Dedifferentiated amniotic fluid mesenchymal stem cell (primary cell): ENCODE data around the gene GNG7.

ENCODE experiments used
- DNase-seq: peaks from one replicate; pipeline ENCODE4 v3.0.0-alpha.2; 2016; ENCODE audit errors: extremely low spot score

GNG7 gene

DNA sequence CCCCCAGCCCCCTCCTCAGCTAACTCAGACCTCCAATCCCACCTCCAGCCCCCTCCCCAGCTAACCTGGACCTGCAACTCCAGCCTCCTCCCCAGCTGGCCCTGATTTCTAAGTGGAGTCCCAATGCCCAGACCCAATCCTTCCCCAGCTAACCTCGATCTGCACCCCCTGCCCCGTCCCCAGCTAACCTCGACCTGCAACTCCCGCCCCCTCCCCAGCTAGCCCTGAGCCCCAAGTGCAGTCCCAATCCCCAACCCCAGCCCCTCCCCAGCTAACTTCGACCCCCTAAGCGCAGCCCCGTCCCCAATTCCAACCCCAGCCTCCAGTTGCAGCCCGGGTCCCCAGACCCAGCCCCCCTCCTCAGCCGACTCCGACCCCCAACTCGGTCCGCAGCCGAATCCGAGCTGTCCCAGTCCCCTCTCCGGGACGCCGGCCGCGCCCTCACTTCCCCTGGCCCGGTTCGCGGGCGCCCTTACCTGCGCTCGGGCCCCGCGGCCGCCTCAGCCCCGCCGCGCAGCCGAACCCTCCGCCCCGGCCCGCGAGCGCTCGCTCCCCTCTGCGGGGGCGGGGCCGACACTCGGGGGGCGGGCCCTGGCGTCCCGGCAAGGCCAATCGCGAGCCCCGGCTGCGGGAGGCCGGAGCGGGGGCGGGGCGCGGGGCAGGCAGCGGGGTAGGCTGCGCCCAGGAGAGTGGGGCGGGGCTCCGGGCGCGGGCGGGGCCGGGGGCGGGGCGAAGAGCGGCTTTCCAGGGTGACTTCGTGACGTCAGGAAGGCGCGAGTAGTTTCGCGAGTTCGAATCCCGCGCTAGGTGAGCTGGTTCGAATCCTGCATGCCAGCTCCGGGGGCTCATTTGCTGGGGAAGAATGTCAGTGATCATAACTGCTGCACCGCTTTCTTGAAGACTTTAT, at the start of gene GNG7:
TSS of gene GNG7 (minus strand) at position 525 of the 907 bp plus-strand sequence. CDS start 182,006 bp downstream, outside the sequence.
- DNase-seq, result peak; percentile 58

DNA sequence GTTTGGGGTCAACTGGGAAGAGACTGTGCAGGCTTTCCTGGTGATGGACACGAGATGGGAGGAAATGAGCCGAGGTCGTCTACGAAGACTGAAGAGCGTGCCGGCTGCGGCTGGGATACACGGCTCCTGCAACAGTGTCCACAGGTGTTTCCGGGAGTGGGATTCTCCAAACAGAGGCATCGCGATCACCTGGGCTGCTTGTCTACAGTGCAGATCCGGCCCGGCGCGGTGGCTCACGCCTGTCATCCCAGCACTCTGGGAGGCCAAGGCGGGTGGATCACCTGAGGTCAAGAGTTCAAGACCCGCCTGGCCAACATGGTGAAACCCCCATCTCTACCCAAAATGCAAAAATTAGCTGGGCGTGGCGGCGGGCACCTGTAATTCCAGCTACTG, 48.9 kb upstream of the GNG7 start:
- no peak for DNase-seq

DNA sequence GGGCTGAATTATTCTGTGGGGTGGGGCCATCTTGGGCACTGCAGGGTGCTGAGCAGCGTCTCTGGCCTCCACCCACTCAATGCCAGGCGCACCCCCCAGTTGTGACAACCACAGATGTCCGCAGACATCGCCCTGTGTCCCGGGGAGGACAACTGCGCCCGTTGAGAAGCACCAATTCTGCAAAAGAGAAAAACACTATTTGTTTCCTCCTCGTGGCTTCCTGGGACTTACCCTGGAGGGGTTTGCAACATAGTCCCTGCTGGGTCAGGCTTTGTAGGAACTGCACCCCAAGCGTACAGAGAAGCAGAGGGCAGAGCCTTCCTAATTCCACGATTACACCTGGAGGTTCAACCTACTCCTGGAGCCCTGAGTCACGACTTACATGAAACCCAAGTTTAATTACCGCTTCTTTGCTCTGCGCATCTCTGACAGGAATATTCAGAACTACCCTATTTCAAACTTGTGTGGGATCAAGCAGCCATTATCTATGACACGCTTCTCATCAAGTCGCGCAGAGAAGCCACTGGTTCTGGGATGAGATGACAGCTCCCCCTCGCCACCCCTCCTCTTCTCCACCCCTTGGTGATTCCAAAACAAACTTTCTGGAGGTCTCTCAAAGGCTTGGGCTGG, 48.4 kb upstream of the GNG7 start:
- no peak for DNase-seq

DNA sequence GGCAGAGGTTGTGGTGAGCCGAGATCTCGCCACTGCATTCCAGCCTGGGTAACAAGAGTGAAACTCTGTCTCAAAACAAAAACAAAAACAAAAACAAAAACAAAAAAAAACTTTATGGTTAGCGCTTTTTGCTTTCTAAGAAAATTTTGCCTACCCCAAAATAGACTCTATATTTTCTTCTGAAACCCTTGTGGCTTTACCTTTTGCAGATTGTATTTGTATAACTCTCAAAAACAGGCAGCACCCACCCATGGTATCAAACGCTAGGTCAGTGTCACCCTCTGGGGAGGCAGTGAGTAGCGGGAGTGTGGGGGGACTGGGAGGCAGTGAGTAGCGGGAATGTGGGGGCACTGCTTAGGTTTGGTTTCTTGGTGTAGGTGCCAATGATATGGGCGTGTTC, 44.9 kb upstream of the GNG7 start:
- no peak for DNase-seq

DNA sequence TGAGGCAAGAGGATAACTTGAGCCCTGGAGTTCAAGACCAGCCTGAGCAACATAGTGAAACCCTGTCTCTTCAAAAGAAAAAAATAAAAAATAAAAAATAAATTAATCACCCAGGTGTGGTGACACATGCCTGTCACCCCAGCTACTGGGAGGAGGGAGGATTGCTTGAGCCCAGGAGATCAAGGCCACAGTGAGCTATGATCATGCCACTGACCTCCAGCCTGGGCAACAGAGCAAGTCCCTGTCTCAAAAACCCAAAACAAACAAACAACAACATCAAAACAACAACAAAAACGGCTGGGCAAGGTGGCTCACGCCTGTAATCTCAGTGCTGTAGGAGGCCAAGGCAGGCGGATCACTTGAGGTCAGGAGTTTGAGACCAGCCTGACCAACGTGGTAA, 41.6 kb upstream of the GNG7 start:
- DNase-seq, result no peak

DNA sequence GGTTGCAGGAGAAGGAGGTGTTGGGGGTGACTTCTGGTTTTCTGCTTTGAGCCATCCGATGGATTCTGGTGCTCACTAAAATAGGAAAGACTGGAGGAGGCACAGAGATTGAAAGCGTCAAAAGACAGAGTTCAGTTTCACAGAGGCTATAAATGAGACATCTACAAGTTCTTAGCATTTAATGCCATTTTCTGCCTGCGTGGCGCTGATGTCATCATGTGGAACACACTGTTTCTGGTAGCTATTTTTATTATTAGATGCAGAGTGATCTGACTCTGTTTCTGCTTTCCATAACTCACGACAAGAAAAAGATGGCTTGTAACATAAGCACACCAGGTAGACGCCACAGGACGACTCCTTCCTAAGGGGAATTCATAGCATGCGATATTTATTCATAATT, 40.6 kb upstream of the GNG7 start:
- DNase-seq, result no peak

DNA sequence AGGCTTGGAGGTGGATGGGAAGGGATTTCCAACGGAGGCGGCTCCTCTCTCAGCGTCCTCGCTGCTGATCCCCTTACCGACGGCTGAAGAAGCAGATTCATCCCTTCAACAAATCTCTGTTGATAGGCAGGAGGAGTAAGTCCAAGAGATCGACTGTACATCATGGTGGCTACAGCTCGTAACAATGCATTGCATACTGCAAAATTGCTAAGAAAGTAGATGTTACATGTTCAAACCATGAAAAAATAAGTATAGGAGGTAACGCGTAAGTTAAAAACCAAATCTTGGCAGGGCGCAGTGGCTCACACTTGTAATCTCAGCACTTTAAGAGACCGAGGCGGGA, 37.8 kb upstream of the GNG7 start:
- no peak for DNase-seq

DNA sequence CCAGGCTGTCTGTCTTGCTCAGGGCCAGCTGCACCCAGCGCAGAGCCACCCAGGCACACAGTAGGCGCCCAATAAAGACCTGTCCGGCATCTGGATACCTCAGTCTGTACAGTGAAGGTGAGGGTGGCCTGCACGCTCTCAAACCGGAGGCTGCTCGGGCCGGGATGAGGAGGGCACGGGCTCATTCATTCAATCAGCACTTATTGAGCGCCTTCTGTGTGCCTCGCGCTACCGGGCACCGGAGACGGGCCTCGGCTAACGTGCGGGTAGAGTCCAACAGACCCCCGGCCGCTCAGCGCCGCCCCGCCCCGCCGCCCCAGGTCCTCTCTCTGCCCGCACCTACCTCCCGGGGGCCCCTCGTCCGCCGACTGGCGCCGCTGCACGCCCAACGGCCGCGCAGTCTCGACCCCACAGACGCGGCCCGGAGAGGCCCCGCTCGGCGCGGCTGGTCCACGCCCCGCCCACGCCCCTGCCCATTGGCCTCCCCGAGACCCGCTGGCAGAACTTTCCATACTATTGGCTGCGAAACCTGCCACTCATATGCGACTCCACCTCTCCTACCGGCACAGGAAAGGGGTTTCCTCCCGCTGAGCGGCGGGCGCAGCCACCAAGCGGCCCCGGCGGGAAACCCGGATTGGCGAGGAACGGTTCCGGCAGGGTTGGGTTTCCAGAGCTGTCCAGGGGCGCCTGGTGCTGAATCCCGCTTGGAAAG, 37.3 kb upstream of the GNG7 start, which contains the start of gene SLC39A3:
TSS of gene SLC39A3 (minus strand) at position 416 of the 712 bp plus-strand sequence. CDS start 2,760 bp downstream, outside the sequence.
- peak; percentile 99 for DNase-seq

DNA sequence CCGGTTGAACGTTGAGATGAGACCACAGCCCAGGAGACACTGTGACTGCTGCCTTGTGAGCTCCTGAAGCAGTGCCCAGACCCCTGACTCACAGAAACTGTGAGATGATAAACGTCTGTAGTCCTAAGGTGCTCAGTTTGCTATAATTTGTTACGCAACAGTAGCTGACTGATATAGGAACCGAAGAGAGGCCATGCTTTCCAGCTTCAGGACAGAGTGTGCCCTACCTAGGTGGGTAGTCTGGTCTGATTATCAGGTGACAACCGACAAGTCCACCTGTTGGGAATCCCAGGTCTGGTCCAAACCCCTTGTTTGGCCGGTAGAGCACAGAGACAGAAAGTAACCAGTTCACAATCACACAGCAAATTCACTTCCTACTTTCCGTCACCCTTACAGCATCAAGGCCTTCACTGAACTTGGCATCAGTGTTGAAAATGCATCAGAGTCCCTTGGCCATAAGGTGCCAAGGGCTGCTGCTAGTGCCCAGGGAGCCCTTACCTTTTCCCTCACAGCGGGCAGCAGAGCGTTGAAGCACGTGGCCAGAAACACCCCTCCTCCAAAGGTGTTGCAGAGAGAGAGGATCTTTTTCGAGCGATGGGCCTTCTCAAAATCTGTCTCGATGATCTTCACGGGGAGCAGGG, 34.2 kb upstream of the GNG7 start:
- DNase-seq, result no peak

DNA sequence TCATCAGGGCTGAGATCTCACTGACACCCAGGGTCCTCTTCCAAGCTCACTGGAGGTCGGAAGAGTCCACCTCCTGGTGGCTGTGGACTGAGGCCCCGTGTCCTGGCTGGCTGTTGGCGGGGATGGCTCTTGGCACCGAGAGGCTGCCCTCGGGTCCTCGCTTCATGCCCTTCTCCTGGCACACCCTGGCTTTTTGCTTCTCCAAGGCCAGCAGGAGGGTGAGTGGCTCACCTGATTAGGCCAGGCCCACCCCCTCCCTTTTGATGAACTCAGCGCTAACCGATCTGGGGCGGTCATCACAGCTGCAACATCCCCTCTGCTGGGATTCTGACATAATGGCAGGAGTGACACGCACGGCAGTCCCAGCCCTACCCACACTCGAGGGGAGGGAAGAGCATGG, 32.9 kb upstream of the GNG7 start:
- DNase-seq, result no peak

DNA sequence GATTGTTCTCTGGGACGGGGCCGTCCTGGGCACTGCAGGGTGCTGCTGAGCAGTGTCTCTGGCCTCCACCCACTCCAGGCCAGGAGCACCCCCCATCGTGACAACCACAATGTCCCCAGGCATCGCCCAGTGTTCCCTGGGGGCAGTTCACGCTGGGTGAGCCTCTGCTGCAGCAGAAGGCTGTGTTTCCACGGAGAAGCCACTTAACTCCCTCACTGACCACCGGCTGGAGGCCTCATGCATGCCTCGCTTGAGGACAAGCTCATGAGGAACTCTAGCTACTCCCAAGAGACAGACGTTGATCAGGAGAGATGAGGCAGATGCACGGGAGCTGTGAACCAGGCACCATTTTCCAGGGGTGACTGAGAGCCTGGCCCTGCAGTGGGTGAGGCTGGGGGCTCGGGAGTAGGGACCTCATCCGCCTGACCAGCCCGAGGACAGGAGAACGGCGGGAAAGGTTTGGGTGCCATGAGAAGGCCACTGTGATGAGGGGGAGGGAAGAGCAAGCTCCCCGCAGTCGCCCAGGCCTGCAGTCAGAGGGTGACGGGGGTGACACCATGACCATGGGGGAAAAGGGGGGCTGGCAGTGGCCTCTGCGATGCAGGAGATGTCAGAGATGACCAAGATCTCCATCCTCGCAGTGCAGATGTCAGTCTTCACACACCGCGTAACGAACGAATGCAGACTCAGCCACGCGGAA, 32.2 kb upstream of the GNG7 start:
- DNase-seq, result no peak

DNA sequence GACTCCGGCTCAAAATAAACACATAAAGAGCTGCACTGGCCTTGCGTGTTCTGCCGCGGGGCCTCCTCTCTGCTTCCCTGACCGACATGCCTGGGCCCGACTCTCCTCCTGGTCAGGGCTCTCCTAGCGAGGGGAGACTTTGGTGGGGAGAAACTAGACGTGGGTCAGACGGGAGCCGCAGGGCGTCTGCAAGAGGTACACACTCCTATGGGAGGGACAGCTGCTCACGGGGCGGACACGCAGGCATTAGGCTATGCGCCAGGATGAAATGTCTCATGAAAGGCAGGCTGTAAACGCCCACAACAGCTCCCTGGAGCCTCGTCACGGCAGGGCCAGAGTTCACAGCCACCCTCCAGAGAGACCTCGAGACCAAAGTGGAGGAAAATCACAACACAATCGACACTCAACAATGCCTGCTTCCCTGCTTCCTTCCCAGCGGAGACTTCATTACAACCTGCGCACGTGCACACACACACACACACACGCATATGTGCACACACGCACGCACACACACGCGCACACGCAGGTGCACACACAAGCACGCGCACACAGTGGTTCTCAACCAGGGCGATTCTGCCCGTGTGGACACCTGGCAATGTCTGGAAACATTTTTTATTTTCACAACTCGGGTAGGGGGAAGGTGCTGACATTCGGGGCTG, 31.6 kb upstream of the GNG7 start:
- DNase-seq, result no peak

DNA sequence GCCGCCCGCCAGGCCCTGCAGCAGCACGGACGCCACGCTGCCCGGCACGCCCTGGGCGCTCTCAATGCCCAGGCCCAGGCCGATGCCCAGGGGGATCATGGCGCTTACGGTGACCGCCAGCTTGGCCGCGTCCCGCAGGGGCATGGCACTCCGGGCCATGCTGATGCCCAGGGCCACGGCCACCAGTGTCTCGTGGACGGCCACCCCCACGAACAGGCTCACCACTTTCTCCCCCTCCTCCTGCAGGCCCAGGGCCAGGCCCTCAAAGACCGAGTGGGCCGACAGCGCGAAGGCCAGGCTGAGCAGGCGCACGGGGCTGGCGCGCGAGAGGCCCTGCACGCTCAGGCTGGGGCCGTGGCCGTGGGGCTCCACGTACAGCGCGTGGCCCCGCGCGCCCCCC, 30.4 kb upstream of the GNG7 start:
- no peak for DNase-seq

DNA sequence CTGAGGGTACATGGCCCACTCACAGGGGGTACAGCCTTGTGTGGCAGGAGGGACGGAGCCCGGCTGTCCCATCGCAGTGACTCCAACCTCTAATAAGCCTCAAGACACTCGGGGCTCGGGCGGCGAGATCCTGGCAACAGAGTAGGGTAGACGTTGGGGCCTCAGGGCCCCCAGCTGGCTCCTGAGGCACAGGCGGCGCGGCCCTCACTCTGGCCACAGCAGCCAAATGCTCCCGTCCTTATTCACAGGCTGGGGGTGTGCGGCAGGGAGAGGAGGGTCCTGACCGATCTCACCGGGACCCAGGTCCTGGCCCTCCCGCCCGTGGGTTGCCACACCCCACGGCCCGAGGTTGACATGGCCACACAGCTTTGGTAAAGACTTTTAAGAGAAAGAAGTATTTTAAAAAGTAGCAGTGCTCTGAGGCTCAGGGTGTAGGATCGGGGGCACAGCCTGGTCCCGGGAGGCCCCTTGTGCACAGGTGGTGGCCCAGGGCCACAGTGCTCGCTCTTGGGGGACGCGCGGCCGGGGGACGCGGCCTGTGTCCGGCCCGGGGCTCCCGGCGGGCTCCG, 29.7 kb upstream of the GNG7 start:
- DNase-seq, result no peak

DNA sequence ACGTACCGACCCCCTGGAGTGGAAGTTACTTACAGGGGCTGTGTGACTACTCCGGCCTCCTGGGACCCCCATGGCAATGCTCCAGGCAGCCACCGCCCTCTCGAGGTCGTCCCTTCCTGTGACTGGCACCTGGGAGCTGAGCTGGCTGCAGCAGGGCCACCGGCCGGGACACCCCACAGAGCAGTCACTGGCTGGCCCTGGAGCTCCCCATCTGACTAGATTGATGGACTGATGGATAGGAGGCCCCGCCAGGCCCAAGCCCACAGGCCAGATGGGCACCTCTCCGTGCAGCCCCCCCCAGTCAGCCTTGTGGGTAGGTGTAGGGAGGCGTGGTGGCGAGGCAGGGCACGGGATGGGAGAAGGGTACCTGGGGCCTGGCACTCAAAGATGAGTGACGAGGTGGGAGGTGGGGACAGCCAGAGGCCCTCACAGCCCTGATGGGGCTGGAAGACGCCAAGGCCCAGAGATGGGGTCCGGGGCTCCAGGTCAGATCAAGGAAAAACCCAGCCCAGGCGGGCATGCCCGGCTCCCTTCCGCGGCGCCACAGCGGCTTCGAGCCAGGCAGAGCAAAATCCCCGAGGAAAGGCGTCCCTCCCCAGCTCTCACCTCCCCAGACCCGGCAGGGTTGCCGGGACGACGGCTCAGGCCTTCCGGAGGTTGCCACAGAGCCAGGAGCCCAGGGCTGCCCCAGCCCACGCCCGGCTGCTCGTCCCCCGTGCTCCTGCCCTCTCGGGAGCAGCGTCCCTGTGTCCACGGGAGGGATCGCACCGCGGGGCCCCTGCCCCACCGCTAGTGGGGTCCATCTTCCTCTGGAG, 28.9 kb upstream of the GNG7 start:
- DNase-seq, result no peak

DNA sequence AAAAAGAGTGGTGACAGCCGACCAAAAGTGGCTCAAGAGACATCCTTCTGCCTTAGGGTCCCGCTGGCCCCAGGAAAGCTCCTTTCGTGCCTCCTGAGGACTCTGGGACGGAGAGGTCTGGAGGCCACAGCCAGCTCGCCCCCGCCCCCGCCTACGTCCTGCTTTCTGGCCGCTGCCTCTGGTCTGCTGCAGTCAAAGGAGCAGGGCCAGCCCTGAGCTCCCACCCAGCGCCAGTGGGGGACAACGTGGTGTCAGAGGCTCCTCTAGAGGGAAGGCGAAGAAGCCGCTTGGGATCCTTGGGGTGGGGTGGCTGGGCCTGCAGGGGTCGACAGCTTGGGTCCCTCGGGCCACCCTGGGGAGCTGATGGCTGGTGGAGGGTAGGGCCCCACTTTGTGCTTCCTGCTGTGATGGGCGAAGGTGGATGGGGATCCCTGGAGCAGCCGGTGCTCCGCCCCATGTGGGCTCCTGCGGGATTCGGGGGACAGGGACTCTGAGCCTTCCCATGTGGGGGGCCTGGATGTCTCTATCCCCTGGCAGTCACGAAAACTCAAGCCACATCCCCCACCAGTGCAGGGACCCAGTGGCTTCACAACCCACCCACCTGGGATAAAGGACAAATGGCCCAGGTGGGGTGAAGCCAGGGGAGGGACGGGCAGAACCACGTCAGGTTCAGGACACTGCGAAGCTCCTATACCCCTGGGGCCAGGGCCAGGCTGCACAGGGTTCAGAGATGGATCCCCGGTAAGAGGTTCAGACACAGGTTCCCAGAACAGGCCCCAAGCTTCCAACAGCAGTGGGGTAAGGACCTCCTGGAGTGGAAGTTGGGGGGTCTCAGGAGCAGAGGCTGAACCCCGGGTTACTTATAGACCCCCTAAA, 27.7 kb upstream of the GNG7 start:
- DNase-seq, result no peak

DNA sequence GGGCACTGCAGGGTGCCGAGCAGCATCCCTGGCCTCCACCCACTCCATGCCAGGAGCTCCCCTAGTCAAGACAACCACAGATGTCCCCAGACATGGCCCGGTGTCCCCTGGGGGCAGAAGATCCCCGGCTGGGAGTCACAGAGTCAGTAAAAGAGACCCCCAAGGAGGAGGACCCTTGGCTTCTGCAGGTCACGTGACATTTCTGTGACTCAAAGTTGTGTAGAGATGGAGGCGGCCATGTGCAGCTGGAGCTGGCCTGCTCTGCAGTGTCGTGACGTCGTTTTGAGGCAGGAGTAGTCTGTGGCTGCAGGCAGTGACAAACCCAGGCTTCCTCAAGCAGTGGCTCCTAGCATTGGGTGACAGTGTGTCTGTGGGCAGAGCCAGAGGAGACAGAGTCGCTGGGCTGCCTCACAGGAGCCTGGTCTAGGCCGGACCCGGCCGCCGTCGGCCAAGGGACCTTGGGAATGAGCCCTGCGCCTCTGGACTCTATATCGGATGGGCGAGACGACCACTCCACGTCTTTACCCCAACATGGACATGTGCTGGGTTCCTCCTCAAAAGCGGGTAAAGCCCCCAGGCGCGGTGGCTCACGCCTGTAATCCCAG, 26.4 kb upstream of the GNG7 start:
- no peak for DNase-seq

DNA sequence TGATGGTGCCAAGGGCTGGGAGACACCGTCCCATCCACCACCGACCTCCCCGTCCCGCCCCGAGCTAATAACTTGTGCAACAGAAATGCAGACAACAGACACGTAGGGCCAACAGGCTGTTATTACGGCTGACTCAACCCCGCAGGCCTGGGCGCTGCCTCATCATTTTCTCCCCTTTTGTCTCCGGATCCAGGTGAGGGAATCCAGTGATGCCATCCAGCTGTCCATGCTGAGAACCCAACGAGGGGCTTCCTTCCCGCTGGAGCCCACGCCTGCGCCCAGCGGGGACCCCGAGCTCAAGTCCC, 25.1 kb upstream of the GNG7 start:
- DNase-seq, result no peak
